GM06990 (cell line): ENCODE measurements around the gene LVRN.

Experiments
- DNase-seq: peaks from one replicate; pipeline ENCODE4 v3.0.0-alpha.2; 2011; ENCODE audit not compliant: insufficient read length; ENCODE audit errors: extremely low read depth
- H3K27me3 ChIP-seq: replicated peaks from 2 replicates; pipeline ENCODE4 v1.6.0; 2011; ENCODE audit warnings: low read length; ENCODE audit not compliant: control insufficient read depth, insufficient read depth
- H3K36me3 ChIP-seq: 2 replicates; pipeline ENCODE4 v1.5.1; 2011; ENCODE audit warnings: low read length; ENCODE audit not compliant: control insufficient read depth, insufficient read depth
- H3K4me3 ChIP-seq: replicated peaks from 2 replicates; pipeline ENCODE4 v1.5.1; 2011; ENCODE audit warnings: low read depth, mild to moderate bottlenecking, control low read depth, low read length
- TF ChIP-seq, protein P1 (sequence below): IDR thresholded peaks from 2 replicates; pipeline ENCODE4 v1.5.1; 2011; ENCODE audit warnings: low read length, control low read depth, mild to moderate bottlenecking, inconsistent platforms; ENCODE audit not compliant: insufficient read depth, poor library complexity, severe bottlenecking

LVRN gene

DNA sequence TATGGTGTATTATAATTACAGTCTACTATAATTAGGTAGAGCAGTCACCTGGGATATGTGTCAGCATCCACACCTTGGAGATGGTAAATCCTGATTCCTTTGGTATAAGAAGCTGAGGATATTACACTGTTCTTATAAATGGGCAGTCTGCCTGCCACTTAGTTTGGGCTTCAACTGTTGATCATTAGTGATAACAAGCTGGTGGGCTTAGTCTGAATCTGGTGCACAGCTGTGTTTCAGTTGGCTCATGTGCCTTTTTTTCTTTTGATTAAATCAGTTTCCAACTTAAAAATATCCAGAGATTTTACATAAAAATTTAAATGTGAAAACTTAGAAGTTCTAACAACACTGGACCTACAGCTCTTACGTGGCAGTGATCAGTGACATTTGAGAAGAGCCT is 21.2 kb downstream of the LVRN start:
- no peaks in the 10 kb centered on the region for H3K27me3 ChIP-seq
- H3K4me3 ChIP-seq = no peak overlapping the region
- DNase-seq = no peak
- TF ChIP-seq, protein P1, sequence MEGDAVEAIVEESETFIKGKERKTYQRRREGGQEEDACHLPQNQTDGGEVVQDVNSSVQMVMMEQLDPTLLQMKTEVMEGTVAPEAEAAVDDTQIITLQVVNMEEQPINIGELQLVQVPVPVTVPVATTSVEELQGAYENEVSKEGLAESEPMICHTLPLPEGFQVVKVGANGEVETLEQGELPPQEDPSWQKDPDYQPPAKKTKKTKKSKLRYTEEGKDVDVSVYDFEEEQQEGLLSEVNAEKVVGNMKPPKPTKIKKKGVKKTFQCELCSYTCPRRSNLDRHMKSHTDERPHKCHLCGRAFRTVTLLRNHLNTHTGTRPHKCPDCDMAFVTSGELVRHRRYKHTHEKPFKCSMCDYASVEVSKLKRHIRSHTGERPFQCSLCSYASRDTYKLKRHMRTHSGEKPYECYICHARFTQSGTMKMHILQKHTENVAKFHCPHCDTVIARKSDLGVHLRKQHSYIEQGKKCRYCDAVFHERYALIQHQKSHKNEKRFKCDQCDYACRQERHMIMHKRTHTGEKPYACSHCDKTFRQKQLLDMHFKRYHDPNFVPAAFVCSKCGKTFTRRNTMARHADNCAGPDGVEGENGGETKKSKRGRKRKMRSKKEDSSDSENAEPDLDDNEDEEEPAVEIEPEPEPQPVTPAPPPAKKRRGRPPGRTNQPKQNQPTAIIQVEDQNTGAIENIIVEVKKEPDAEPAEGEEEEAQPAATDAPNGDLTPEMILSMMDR = no peak
- no peaks in the 10 kb centered on the region for H3K36me3 ChIP-seq

DNA sequence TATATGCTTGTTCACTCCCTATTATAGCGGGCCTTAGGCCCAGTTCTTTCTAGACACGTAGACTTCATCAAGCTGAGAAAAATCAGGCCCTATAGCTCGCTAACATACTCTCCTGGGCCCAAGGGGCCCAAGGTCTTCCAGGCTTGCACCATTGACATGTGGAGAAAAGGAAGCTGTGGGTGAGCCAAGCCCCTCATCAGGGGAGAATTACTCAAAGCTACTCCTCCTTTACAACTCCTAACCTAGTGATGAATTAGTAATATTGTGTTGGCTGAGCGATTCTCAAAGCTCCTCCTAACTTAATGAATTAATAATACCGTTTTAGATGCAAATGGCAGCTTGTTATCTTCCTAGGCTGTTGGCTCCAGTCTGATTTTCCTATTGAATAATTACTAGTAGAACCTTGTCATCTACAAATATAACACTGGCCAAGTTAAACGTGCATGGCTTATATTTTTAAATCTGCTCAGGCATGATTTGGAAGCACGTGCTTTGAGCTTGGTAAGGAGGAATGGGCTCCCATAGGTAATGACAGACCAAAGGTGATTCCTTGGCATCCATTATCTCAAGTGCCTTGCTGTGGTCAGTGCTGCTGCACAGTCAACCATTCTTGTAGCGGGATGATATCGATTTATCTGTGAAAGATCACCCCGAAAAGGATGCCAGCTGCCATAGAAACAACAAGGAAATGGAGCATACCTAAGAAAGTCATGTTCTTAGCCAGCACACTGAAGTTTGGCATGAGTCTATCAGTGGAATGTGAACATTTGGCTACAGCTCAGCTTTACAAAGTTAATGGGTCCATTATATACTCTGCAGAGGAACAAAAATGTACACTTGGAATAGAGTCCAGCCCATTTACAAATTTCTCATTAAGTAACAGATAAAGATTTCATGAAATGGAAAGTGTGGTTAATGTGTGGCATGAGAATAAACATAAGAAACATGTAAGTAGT is 23.8 kb downstream of the LVRN start:
- H3K27me3 ChIP-seq = no peaks in the 10 kb centered on the region
- TF ChIP-seq, protein P1 = no peak
- H3K4me3 ChIP-seq = no peak overlapping the region
- no peak for DNase-seq
- H3K36me3 ChIP-seq = no peaks in the 10 kb centered on the region

DNA sequence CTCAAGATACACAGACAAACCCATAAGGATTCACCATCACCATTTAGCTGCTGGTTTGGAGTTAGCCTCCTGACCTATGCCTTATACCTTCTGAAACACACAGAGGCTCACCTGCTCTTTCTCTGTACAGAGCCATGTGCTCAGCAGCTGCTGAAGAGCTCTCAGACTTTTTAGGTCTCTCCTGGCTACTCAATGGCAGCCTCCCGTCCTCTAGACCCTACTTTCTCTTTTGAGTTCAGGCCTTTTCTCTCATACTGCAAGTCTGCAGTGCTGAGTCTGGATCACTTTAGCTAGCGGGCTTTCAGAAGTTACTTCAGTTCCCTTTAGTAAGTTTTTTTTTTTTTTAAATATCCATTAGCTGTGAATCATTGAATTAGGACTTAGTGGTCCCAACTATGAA is 25.7 kb downstream of the LVRN start:
- no peaks in the 10 kb centered on the region for H3K27me3 ChIP-seq
- TF ChIP-seq, protein P1 = no peak
- H3K4me3 ChIP-seq = no peak overlapping the region
- DNase-seq = no peak
- no peaks in the 10 kb centered on the region for H3K36me3 ChIP-seq

DNA sequence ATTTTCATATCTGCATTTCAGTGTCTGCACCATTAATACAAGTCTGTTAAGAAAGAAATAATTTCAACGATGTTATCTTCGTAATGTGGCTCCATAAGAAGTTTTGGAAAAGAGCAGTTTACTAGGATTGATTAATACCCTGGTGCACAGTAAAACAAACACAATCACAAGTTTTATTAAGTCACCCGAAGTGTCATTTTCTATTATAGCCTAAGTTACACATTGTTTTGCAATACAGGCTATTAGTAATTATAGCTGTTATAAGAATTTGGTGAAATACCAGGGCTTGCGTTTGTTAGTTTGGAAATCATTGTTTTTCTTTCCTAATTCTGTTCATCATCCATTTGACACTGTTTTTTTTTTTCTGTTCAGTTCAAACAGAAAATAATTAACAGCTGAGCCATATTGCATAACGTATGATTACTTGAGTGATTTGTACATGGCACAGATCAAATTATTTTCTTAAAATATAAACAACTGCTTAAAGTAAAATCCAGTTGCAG is 30.6 kb downstream of the LVRN start:
- H3K4me3 ChIP-seq = no peak overlapping the region
- no peak for DNase-seq
- TF ChIP-seq, protein P1 = no peak
- no peaks in the 10 kb centered on the region for H3K36me3 ChIP-seq
- H3K27me3 ChIP-seq = no peaks in the 10 kb centered on the region

DNA sequence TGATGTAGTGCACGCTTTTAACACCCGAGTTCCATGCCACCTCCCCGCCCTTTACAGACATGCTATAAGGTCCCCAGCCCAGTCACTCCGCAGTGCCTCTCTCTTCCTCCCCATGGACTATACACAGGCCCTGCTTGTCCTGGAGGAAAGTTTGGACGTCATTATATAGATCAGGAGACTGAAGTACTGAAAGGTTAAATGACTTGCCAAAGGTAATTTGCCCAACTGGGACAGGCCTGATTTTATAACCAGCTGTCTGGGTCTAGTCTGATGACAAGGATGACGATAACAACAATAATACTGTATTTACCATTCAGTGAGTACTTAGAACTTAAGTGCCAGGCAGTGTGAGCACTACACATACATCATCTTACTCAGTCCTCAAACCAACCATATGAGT is 33.1 kb downstream of the LVRN start:
- H3K36me3 ChIP-seq = no peaks in the 10 kb centered on the region
- DNase-seq = no peak
- no peak overlapping the region for H3K4me3 ChIP-seq
- H3K27me3 ChIP-seq = no peaks in the 10 kb centered on the region
- TF ChIP-seq, protein P1 = no peak
